HG02840 (cell line): ENCODE data around the gene FIG4.
"Not testable (repeated sequence)": the region's sequence is repeated elsewhere in the genome, so short reads cannot be mapped to it uniquely, and the experiment has no call there.

ENCODE experiments used
- ATAC-seq: cut with Tn5 transposase; IDR thresholded peaks from one replicate; pipeline ENCODE4 v1.9.1; 2021; ENCODE audit warnings: mild to moderate bottlenecking, moderate library complexity, moderate number of reproducible peaks; ENCODE audit not compliant: unreplicated experiment, low FRiP score

FIG4 gene

GRCh38 chr6:109690737-109691621 is at the start of gene FIG4, which contains the start of gene AK9:
Gene FIG4 (plus strand): TSS chr6:109691296. CDS start chr6:109691436, 140 bp downstream.
Gene AK9 (minus strand): TSS chr6:109691202. CDS start chr6:109675745, 15,457 bp downstream.
- peak; percentile 93 for ATAC-seq

GRCh38 chr6:109644131-109644530 is 47.0 kb upstream of the FIG4 start:
- no peak for ATAC-seq

GRCh38 chr6:109653264-109653663 is 37.8 kb upstream of the FIG4 start:
- no peak for ATAC-seq

- ATAC-seq = no peak
Measured at GRCh38 chr6:109655761-109656262, 35.3 kb upstream of the FIG4 start.

- no peak for ATAC-seq
Measured at GRCh38 chr6:109660526-109661320, 30.4 kb upstream of the FIG4 start.

GRCh38 chr6:109662192-109662591 is 28.9 kb upstream of the FIG4 start:
- no peak for ATAC-seq

- ATAC-seq = no peak
Measured at GRCh38 chr6:109669811-109670210, 21.3 kb upstream of the FIG4 start.

GRCh38 chr6:109671733-109672132 is 19.4 kb upstream of the FIG4 start:
- no peak for ATAC-seq

GRCh38 chr6:109672175-109672574 is 18.9 kb upstream of the FIG4 start:
- ATAC-seq = no peak

- no peak for ATAC-seq
Measured at GRCh38 chr6:109672839-109673238, 18.3 kb upstream of the FIG4 start.

GRCh38 chr6:109676724-109677123 is 14.4 kb upstream of the FIG4 start:
- no peak for ATAC-seq

GRCh38 chr6:109678240-109678639 is 12.9 kb upstream of the FIG4 start:
- no peak for ATAC-seq

- ATAC-seq = not testable (repeated sequence)
Measured at GRCh38 chr6:109678661-109679505, 12.2 kb upstream of the FIG4 start.

GRCh38 chr6:109686566-109687265 is 4.4 kb upstream of the FIG4 start:
- ATAC-seq = no peak

GRCh38 chr6:109687271-109687761 is 3.8 kb upstream of the FIG4 start:
- no peak for ATAC-seq

- peak; percentile 44 for ATAC-seq
Measured at GRCh38 chr6:109690373-109690736, 741 bp upstream of the FIG4 start.

- ATAC-seq = no peak
Measured at GRCh38 chr6:109693111-109693510, 2.0 kb downstream of the FIG4 start.

- ATAC-seq = no peak
Measured at GRCh38 chr6:109695468-109695867, 4.4 kb downstream of the FIG4 start.

- ATAC-seq = no peak
Measured at GRCh38 chr6:109696355-109696754, 5.3 kb downstream of the FIG4 start.

- ATAC-seq = no peak
Measured at GRCh38 chr6:109701221-109701620, 10.1 kb downstream of the FIG4 start.
